Mesendoderm (in vitro differentiated cells): ENCODE data around the gene LRRC31.

Experiments
- DNase-seq: peaks from one replicate; pipeline ENCODE4 v3.0.0; 2013
- H2AK5ac ChIP-seq: 2 replicates; pipeline ENCODE4 v1.6.1; 2013; ENCODE audit warnings: low read length, inconsistent platforms
- H2BK120ac ChIP-seq: 2 replicates; pipeline ENCODE4 v1.6.1; 2013; ENCODE audit warnings: low read depth, mild to moderate bottlenecking, low read length, moderate library complexity, mixed read lengths
- H2BK15ac ChIP-seq: replicated peaks from 2 replicates; pipeline ENCODE4 v1.6.1; 2013; ENCODE audit warnings: low read depth, mild to moderate bottlenecking, moderate library complexity
- H2BK5ac ChIP-seq: 2 replicates; pipeline ENCODE4 v1.6.1; 2013; ENCODE audit warnings: low read length, inconsistent platforms
- H3K18ac ChIP-seq: 2 replicates; pipeline ENCODE4 v1.6.1; 2013; ENCODE audit warnings: mild to moderate bottlenecking, low read length, mixed read lengths
- H3K23ac ChIP-seq: one replicate; pipeline ENCODE4 v1.6.1; 2013; ENCODE audit warnings: low read length
- H3K27ac ChIP-seq: 2 replicates; pipeline ENCODE4 v1.5.1; 2013; ENCODE audit warnings: low read depth, mild to moderate bottlenecking, inconsistent platforms, low read length, moderate library complexity
- H3K27me3 ChIP-seq: 2 replicates; pipeline ENCODE4 v1.6.1; 2013; ENCODE audit warnings: low read length, control low read depth, mild to moderate bottlenecking, inconsistent platforms; ENCODE audit not compliant: insufficient read depth, poor library complexity
- H3K36me3 ChIP-seq: 2 replicates; pipeline ENCODE4 v1.6.1; 2013; ENCODE audit warnings: low read length, inconsistent platforms; ENCODE audit not compliant: control insufficient read depth, insufficient read depth
- H3K4ac ChIP-seq: one replicate; pipeline ENCODE4 v1.6.1; 2013; ENCODE audit warnings: low read depth, mild to moderate bottlenecking, low read length, moderate library complexity
- H3K4me1 ChIP-seq: 2 replicates; pipeline ENCODE4 v1.6.1; 2013; ENCODE audit warnings: low read depth, low read length, inconsistent platforms; ENCODE audit not compliant: control insufficient read depth
- H3K4me2 ChIP-seq: 2 replicates; pipeline ENCODE4 v1.6.1; 2013; ENCODE audit warnings: low read length
- H3K4me3 ChIP-seq: 2 replicates; pipeline ENCODE4 v1.5.1; 2013; ENCODE audit warnings: mild to moderate bottlenecking, low read length
- H3K56ac ChIP-seq: one replicate; pipeline ENCODE4 v1.6.1; 2013; ENCODE audit warnings: low read length
- H3K79me1 ChIP-seq: 2 replicates; pipeline ENCODE4 v1.6.1; 2013; ENCODE audit warnings: low read length, inconsistent platforms
- H3K79me2 ChIP-seq: 2 replicates; pipeline ENCODE4 v1.6.1; 2013; ENCODE audit warnings: mild to moderate bottlenecking, low read length; ENCODE audit not compliant: control insufficient read depth, insufficient read depth
- H3K9ac ChIP-seq: 2 replicates; pipeline ENCODE4 v1.6.1; 2013; ENCODE audit warnings: low read length, inconsistent platforms
- H4K5ac ChIP-seq: one replicate; pipeline ENCODE4 v1.6.1; 2013; ENCODE audit warnings: low read length
- H4K8ac ChIP-seq: one replicate; pipeline ENCODE4 v1.6.1; 2013; ENCODE audit warnings: low read depth, mild to moderate bottlenecking, control low read depth, low read length, moderate library complexity
- WGBS: extraction: QIAGEN DNeasy Blood & Tissue Kit; methylation state at CpG from one replicate; pipeline ENCODE4 v1.1.7; 2013; ENCODE audit warnings: low lambda C conversion rate, missing lambda C conversion rate; ENCODE audit not compliant: insufficient coverage; ENCODE audit errors: extremely low coverage; 5-methylcytosine and 5-hydroxymethylcytosine counted together

The LRRC31 gene

GRCh38 chr3:169809230-169809795, 60.4 kb downstream of the LRRC31 start:
- no peaks in the 10 kb centered on the region for H3K27me3 ChIP-seq
- H3K18ac ChIP-seq = no peak overlapping the region
- no peaks in the 10 kb centered on the region for H3K4me1 ChIP-seq
- no peak overlapping the region for H2AK5ac ChIP-seq
- H3K23ac ChIP-seq = no peak overlapping the region
- no peak overlapping the region for H3K9ac ChIP-seq
- H3K4me3 ChIP-seq = no peak overlapping the region
- DNase-seq = no peak
- H3K79me2 ChIP-seq = no peaks in the 10 kb centered on the region
- no peak overlapping the region for H3K4me2 ChIP-seq
- no peak overlapping the region for H2BK5ac ChIP-seq
- H3K27ac ChIP-seq = no peak overlapping the region
- no peaks in the 10 kb centered on the region for H3K79me1 ChIP-seq
- H2BK15ac ChIP-seq = no peak overlapping the region
- H4K5ac ChIP-seq = no peak overlapping the region
- no peak overlapping the region for H3K56ac ChIP-seq
- H4K8ac ChIP-seq = no peak overlapping the region
- no peak overlapping the region for H3K4ac ChIP-seq
- no peaks in the 10 kb centered on the region for H3K36me3 ChIP-seq
- H2BK120ac ChIP-seq = no peak overlapping the region
- no CpG with 5 or more reads among the region's 2 CpGs for WGBS

GRCh38 chr3:169804681-169805080, 65.1 kb downstream of the LRRC31 start:
- Histone ChIP-seq H4K5ac (no peak overlapping the region), H3K4me2 (no peak overlapping the region), H3K18ac (no peak overlapping the region), H2AK5ac (no peak overlapping the region), H3K27me3 (no peaks in the 10 kb centered on the region), H3K4me3 (no peak overlapping the region), H3K79me1 (no peaks in the 10 kb centered on the region), H3K4me1 (no peaks in the 10 kb centered on the region), H3K4ac (no peak overlapping the region), H3K79me2 (no peaks in the 10 kb centered on the region), H3K36me3 (no peaks in the 10 kb centered on the region), H2BK15ac (no peak overlapping the region), H3K9ac (no peak overlapping the region), H3K23ac (no peak overlapping the region), H4K8ac (no peak overlapping the region), H2BK5ac (no peak overlapping the region), H2BK120ac (no peak overlapping the region), H3K56ac (no peak overlapping the region), H3K27ac (no peak overlapping the region)
- WGBS = no CpG with 5 or more reads among the region's 3 CpGs
- no peak for DNase-seq

DNA sequence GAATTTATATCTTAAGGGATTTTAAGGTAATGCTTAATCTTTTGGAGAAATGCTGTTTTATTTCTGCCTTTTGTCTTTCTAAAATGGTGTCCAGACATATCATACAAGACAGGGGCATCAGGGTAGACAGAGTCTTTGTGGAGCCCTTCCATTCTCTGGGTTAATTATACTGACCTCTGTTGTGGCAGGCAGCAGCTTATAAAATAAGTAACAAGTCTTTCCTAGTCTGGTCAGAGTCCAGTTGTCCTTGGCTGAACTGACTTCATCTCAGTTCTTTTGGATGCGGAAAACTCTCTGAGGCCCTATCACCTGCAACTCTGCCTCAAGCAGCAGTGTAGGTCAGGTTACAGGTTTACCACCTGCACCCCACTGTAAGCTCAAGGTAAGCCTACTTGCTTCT, 77.4 kb downstream of the LRRC31 start:
- Histone ChIP-seq H3K4ac (no peak overlapping the region), H3K36me3 (no peaks in the 10 kb centered on the region), H3K4me1 (no peaks in the 10 kb centered on the region), H3K18ac (no peak overlapping the region), H3K27ac (no peak overlapping the region), H3K79me2 (no peaks in the 10 kb centered on the region), H3K23ac (no peak overlapping the region), H4K5ac (no peak overlapping the region), H3K56ac (no peak overlapping the region), H3K4me3 (no peak overlapping the region), H4K8ac (no peak overlapping the region), H3K9ac (no peak overlapping the region), H3K79me1 (no peaks in the 10 kb centered on the region), H2AK5ac (no peak overlapping the region), H3K27me3 (no peaks in the 10 kb centered on the region), H2BK15ac (no peak overlapping the region), H3K4me2 (no peak overlapping the region), H2BK5ac (no peak overlapping the region), H2BK120ac (no peak overlapping the region)
- whole genome bisulfite sequencing = no CpG with 5 or more reads among the region's 1 CpG
- DNase-seq = no peak

DNA sequence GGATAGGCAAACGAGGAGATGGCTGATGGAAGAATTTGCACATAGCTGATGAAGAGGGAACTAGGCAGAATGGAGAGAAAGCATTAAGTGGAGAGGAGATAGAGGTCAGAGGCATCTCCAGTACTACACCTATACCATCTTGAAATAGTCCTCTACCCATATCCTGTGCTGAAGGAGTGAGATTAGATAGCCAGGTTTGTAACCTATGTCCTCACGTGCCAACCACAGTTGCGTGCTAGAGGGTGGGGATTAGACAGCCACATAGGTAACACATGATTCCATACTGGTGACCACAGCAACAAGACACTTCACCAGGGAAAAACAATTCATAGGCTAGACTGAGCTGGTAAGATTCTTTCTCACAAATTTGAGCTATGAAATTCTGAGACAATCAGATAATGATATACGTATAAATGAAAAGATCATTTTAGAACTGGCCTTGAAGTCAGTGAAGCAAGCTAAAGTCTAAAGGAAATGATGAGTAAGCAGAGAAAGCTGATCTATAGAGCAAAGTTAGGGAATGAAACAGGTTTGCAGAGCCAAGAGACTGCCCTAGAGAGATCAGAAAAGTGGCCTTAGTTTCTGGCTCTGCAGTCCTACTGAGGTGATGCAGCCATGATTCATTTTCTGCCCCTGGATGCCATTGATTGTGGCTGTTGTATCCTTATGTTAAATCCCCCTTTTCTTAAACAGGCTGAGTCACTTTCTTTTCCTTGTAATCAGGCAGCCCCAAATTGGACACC, 78.9 kb downstream of the LRRC31 start:
- Histone ChIP-seq H3K4ac (no peak overlapping the region), H3K18ac (no peak overlapping the region), H2BK15ac (no peak overlapping the region), H4K5ac (no peak overlapping the region), H3K79me2 (no peaks in the 10 kb centered on the region), H2AK5ac (no peak overlapping the region), H3K4me2 (no peak overlapping the region), H4K8ac (no peak overlapping the region), H2BK5ac (no peak overlapping the region), H3K56ac (no peak overlapping the region), H3K36me3 (peaks cover 1% of the 10 kb centered on the region), H3K23ac (no peak overlapping the region), H3K4me1 (no peaks in the 10 kb centered on the region), H3K9ac (no peak overlapping the region), H3K79me1 (no peaks in the 10 kb centered on the region), H2BK120ac (no peak overlapping the region), H3K27me3 (no peaks in the 10 kb centered on the region), H3K4me3 (no peak overlapping the region), H3K27ac (no peak overlapping the region)
- no peak for DNase-seq
- WGBS = no CpG with 5 or more reads among the region's 4 CpGs

GRCh38 chr3:169790219-169790618, 79.5 kb downstream of the LRRC31 start:
- Histone ChIP-seq H3K23ac (no peak overlapping the region), H3K4ac (no peak overlapping the region), H2AK5ac (no peak overlapping the region), H3K36me3 (peaks cover 1% of the 10 kb centered on the region), H2BK5ac (no peak overlapping the region), H3K79me2 (no peaks in the 10 kb centered on the region), H2BK120ac (no peak overlapping the region), H3K9ac (no peak overlapping the region), H3K4me2 (no peak overlapping the region), H3K4me1 (no peaks in the 10 kb centered on the region), H4K5ac (no peak overlapping the region), H3K56ac (no peak overlapping the region), H2BK15ac (no peak overlapping the region), H3K27ac (no peak overlapping the region), H3K4me3 (no peak overlapping the region), H3K18ac (no peak overlapping the region), H4K8ac (no peak overlapping the region), H3K27me3 (no peaks in the 10 kb centered on the region), H3K79me1 (no peaks in the 10 kb centered on the region)
- DNase-seq = no peak
